WTC11 (cell line): ENCODE data around the gene DHX9. TPM values are rescaled to one million over a fixed set of nuclear protein-coding genes. Genes with fewer than 3 reads are reported as not detected.

Source experiments
- total RNA-seq: library from RNA; stranded (reverse); gene quantifications from 3 replicates; pipeline ENCODE4 v1.2.3, GENCODE V29; 2021

Gene DHX9
- total RNA-seq, 1 experiment from 2014 or later, result 280 TPM

Other genes with a start within 250 kb of the DHX9 start
- 9.9 to 17.8 TPM (median 10.2 TPM) in 3 replicates for gene RGS16, start 235.0 kb upstream of the DHX9 start, total RNA-seq
- gene RGS8, start 154.8 kb upstream of the DHX9 start, total RNA-seq, result 0.07 to 0.66 TPM (median 0.14 TPM) in 3 replicates
- 3.4 to 4.1 TPM (median 3.6 TPM) in 3 replicates for gene NPL, start 49.6 kb upstream of the DHX9 start, total RNA-seq
- not detected in 3 replicates for gene SHCBP1L, start 113.8 kb downstream of the DHX9 start, total RNA-seq
- gene LAMC1, start 184.1 kb downstream of the DHX9 start, total RNA-seq, result 133 to 162 TPM (median 135 TPM) in 3 replicates